ENCODE data around the gene IRAK2.

GRCh38 chr3:10262027-10262426 lies 97.3 kb downstream of the IRAK2 start:
- TF ChIP-seq POLR2A (IDR thresholded peaks at IDR 0.05; ENCODE audit: extremely low read depth, insufficient read length) (no peak), CTCF (IDR thresholded peaks at IDR 0.05; ENCODE audit: low read depth, low read length) (no peak), MAX (IDR thresholded peaks at IDR 0.05; ENCODE audit: low read depth, low read length) (no peak), MYC (IDR thresholded peaks at IDR 0.05; ENCODE audit: low read depth, low read length) (no peak)
